HepG2 (cell line): ENCODE results near the gene SYNGR2. TPM values are rescaled to one million over a fixed set of nuclear protein-coding genes. Genes with fewer than 3 reads are reported as not detected.
A peak's percentile ranks its signal among the peaks of the same experiment; 100 is the strongest.

ENCODE experiments used
- CREB3 ChIP-seq: sonication (generic); formaldehyde crosslinking; IDR thresholded peaks from 2 replicates; pipeline ENCODE4 v1.5.0; 2020; ENCODE audit warnings: missing genetic modification reagents
- FOXP1 ChIP-seq, 2 experiments: fragments of 450-650 bp in 1 of 2; IDR thresholded peaks; 2 replicates each; pipeline ENCODE4 v1.6.1; 2017 to 2018; ENCODE audit warnings: antibody characterized with exemption in 1 of 2
- GABPA ChIP-seq, 2 experiments: IDR thresholded peaks; 2 replicates each; pipeline ENCODE4 v1.6.1; 2011 to 2016; ENCODE audit warnings: low read depth in 2 of 2, low read length in 1 of 2, missing biosample characterization in 1 of 2, missing genetic modification characterization in 1 of 2
- HBP1 ChIP-seq: IDR thresholded peaks from 2 replicates; pipeline ENCODE4 v1.6.1; 2016; ENCODE audit warnings: low read depth, control low read depth
- HNRNPH1 ChIP-seq: fragments of 200-400 bp; formaldehyde crosslinking; optimal IDR thresholded peaks from 2 replicates; pipeline ENCODE3; 2017; ENCODE audit warnings: mild to moderate bottlenecking, low read depth, low read length
- MAF1 ChIP-seq: sonication (generic); formaldehyde crosslinking; IDR thresholded peaks from 2 replicates; pipeline ENCODE4 v1.5.0; 2020; ENCODE audit warnings: missing genetic modification reagents, borderline replicate concordance
- MTF2 ChIP-seq: sonication (generic); formaldehyde crosslinking; IDR thresholded peaks from 2 replicates; pipeline ENCODE4 v1.5.0; 2020; ENCODE audit warnings: missing genetic modification reagents, borderline replicate concordance
- MZF1 ChIP-seq: sonication (generic); formaldehyde crosslinking; IDR thresholded peaks from 2 replicates; pipeline ENCODE4 v1.8.1; 2023; ENCODE audit warnings: mild to moderate bottlenecking, missing genetic modification reagents, borderline replicate concordance
- RBM22 ChIP-seq: fragments of 200-400 bp; formaldehyde crosslinking; optimal IDR thresholded peaks from 2 replicates; pipeline ENCODE3; 2017; ENCODE audit warnings: mild to moderate bottlenecking, low read length, moderate library complexity
- THAP7 ChIP-seq: sonication (generic); formaldehyde crosslinking; IDR thresholded peaks from 2 replicates; pipeline ENCODE4 v1.8.1; 2023; ENCODE audit warnings: mild to moderate bottlenecking, missing genetic modification reagents
- TRIM24 ChIP-seq: sonication (generic); formaldehyde crosslinking; IDR thresholded peaks from 2 replicates; pipeline ENCODE4 v1.8.0; 2022; ENCODE audit warnings: mild to moderate bottlenecking, missing genetic modification reagents
- ZBTB46 ChIP-seq: sonication (generic); formaldehyde crosslinking; IDR thresholded peaks from 2 replicates; pipeline ENCODE4 v1.4.0; 2020; ENCODE audit warnings: mild to moderate bottlenecking, missing genetic modification reagents, borderline replicate concordance
- ZC3H13 ChIP-seq: sonication (generic); formaldehyde crosslinking; IDR thresholded peaks from 2 replicates; pipeline ENCODE4 v1.8.1; 2023; ENCODE audit warnings: mild to moderate bottlenecking, missing genetic modification reagents, moderate library complexity
- ZNF101 ChIP-seq: sonication (generic); formaldehyde crosslinking; IDR thresholded peaks from 2 replicates; pipeline ENCODE4 v1.4.0; 2020; ENCODE audit warnings: mild to moderate bottlenecking, low read depth, missing genetic modification reagents, borderline replicate concordance
- ZNF124 ChIP-seq: sonication (generic); formaldehyde crosslinking; IDR thresholded peaks from 2 replicates; pipeline ENCODE4 v1.4.0; 2020; ENCODE audit warnings: missing genetic modification reagents
- ZNF33A ChIP-seq: sonication (generic); formaldehyde crosslinking; IDR thresholded peaks from 2 replicates; pipeline ENCODE4 v1.5.1; 2020; ENCODE audit warnings: missing genetic modification reagents, mild to moderate bottlenecking, moderate library complexity, borderline replicate concordance
- ZNF501 ChIP-seq: sonication (generic); formaldehyde crosslinking; IDR thresholded peaks from 2 replicates; pipeline ENCODE4 v1.5.1; 2020; ENCODE audit warnings: mild to moderate bottlenecking, moderate library complexity, missing genetic modification reagents
- ZNF512 ChIP-seq: sonication (generic); formaldehyde crosslinking; IDR thresholded peaks from 2 replicates; pipeline ENCODE4 v1.4.0; 2020; ENCODE audit warnings: mild to moderate bottlenecking, missing genetic modification reagents
- ZNF549 ChIP-seq: sonication (generic); formaldehyde crosslinking; IDR thresholded peaks from 2 replicates; pipeline ENCODE4 v1.5.0; 2020; ENCODE audit warnings: missing genetic modification reagents
- ZNF713 ChIP-seq: sonication (generic); formaldehyde crosslinking; IDR thresholded peaks from 2 replicates; pipeline ENCODE4 v1.4.0; 2020; ENCODE audit warnings: mild to moderate bottlenecking, missing genetic modification reagents
- ZSCAN30 ChIP-seq: sonication (generic); formaldehyde crosslinking; IDR thresholded peaks from 2 replicates; pipeline ENCODE4 v1.5.0; 2020; ENCODE audit warnings: mild to moderate bottlenecking, missing genetic modification reagents
- polyA plus RNA-seq, 8 experiments: library from polyadenylated mRNA; depleted of rRNA in 3 of 8; stranded (reverse) in 7 of 8; unstranded in 1 of 8; fragments of >200 nt; fragmentation: Illumina TruSeq in 4 of 8; extraction: Trizol in 4 of 8; gene quantifications; 2 replicates each; pipeline versions ENCODE4 v1.2.1 to v1.2.3, GENCODE V29; 2011 to 2016; ENCODE audit warnings: low read depth in 4 of 8, missing spikeins in 1 of 8, mixed read lengths in 1 of 8; ENCODE audit not compliant: insufficient read depth in 1 of 8
- total RNA-seq, 5 experiments: library from RNA; depleted of rRNA; stranded (reverse); fragments of >200 nt; fragmentation: Illumina TruSeq; extraction: Trizol; gene quantifications; 2 replicates each; pipeline ENCODE4 v1.2.3, GENCODE V29; 2016; ENCODE audit warnings: low read depth in 1 of 5

Gene SYNGR2
- total and polyA plus RNA-seq, 2 of the 13 experiments (the other 11 are each of a cell fraction or from before 2014, with no cell fraction given) = 46.7 to 170 TPM

- TF ChIP-seq ZNF33A (CRISPR knock-in tag) (no peak), TRIM24 (no peak), FOXP1 (IDR thresholded peaks at IDR 0.05) (no peak), FOXP1 (CRISPR knock-in tag; IDR thresholded peaks at IDR 0.05) (no peak), ZNF101 (CRISPR knock-in tag) (no peak), ZNF124 (CRISPR knock-in tag) (peak; percentile 55; the same call in 1 of the 2 replicates), HNRNPH1 (no peak), ZNF512 (0 out of 2 replicates have a peak, but pooled peaks have one; percentile 56), HBP1 (CRISPR knock-in tag) (no peak), THAP7 (no peak), CREB3 (CRISPR knock-in tag) (no peak), ZNF713 (CRISPR knock-in tag) (no peak), ZSCAN30 (CRISPR knock-in tag) (no peak), MTF2 (no peak), GABPA (IDR thresholded peaks at IDR 0.05; ENCODE audit: low read depth, low read length) (no peak), GABPA (CRISPR knock-in tag; IDR thresholded peaks at IDR 0.05; ENCODE audit: low read depth) (no peak), MZF1 (no peak), ZNF549 (no peak), ZC3H13 (CRISPR knock-in tag) (no peak), MAF1 (CRISPR knock-in tag) (no peak), RBM22 (no peak), ZNF501 (peak; percentile 88), ZBTB46 (CRISPR knock-in tag) (no peak)
Observed at GRCh38 chr17:78133971-78134898, 34.1 kb upstream of the SYNGR2 start (continued).
